ENCODE measurements around the gene CRIP2.

The CRIP2 gene

DNA sequence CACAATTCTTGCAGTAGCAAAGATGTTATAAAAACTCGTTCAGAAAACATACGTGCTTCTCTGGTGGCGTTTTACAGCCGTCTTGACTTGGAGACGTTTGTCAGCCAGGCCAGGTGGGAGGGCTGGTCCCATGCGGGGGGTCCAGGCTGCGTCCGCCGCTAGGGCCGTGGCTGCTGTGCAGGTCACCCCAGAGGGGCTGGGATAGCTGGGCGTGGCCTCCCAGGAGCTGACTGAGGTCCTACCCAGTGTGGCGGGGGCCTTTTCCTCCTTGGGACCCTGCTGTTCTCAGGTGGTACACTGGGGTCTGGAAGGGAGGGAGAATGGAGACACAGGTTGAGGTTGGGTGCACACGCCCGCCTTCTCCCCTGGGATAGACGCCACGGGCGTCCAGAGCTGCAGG, 29.8 kb upstream of the CRIP2 start:
- CTCF ChIA-PET: no interaction called here
- TF ChIP-seq SP1 (IDR thresholded peaks at IDR 0.05) (no peak), LEF1 (IDR thresholded peaks at IDR 0.05; ENCODE audit: borderline replicate concordance) (no peak), HDGF (IDR thresholded peaks at IDR 0.05; ENCODE audit: borderline replicate concordance) (no peak)
- POLR2A ChIA-PET: no interaction called here
- DNase-seq (ENCODE audit: extremely low spot score): no peak

DNA sequence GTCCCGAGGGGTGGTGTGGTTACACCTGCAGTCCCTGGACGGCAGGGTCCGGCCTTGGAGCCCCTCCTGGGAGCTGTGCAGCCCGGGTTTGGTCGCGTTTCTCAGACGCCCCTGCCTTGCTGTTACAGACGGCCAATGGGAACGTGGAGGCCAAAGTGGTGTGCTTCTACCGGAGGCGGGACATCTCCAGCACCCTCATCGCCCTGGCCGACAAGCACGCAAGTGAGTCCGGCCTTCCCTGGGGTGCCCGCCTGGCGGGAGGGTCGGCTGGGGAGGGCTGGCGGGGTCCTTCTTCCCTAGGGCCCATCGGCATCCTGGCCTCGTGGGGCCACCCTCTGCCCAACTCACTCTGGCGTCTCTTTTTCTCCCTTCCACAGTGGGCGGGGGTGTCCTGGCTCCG, 29.3 kb upstream of the CRIP2 start:
- no peak for DNase-seq (ENCODE audit: extremely low spot score)
- POLR2A ChIA-PET: no interaction called here
- CTCF ChIA-PET: no interaction called here
- TF ChIP-seq L3MBTL2 (conservative IDR thresholded peaks at IDR 0.05): no peak
- TF ChIP-seq FOXK2 (IDR thresholded peaks at IDR 0.05): no peak
- TF ChIP-seq CTBP1 (IDR thresholded peaks at IDR 0.05; ENCODE audit: borderline replicate concordance): no peak
- TF ChIP-seq FOXM1 (IDR thresholded peaks at IDR 0.05; ENCODE audit: borderline replicate concordance): no peak
- TF ChIP-seq, protein P1, sequence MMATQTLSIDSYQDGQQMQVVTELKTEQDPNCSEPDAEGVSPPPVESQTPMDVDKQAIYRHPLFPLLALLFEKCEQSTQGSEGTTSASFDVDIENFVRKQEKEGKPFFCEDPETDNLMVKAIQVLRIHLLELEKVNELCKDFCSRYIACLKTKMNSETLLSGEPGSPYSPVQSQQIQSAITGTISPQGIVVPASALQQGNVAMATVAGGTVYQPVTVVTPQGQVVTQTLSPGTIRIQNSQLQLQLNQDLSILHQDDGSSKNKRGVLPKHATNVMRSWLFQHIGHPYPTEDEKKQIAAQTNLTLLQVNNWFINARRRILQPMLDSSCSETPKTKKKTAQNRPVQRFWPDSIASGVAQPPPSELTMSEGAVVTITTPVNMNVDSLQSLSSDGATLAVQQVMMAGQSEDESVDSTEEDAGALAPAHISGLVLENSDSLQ (IDR thresholded peaks at IDR 0.05): no peak
- TF ChIP-seq SUZ12 (IDR thresholded peaks at IDR 0.05): no peak
- TF ChIP-seq BHLHE40 (IDR thresholded peaks at IDR 0.05; ENCODE audit: borderline replicate concordance): no peak

DNA sequence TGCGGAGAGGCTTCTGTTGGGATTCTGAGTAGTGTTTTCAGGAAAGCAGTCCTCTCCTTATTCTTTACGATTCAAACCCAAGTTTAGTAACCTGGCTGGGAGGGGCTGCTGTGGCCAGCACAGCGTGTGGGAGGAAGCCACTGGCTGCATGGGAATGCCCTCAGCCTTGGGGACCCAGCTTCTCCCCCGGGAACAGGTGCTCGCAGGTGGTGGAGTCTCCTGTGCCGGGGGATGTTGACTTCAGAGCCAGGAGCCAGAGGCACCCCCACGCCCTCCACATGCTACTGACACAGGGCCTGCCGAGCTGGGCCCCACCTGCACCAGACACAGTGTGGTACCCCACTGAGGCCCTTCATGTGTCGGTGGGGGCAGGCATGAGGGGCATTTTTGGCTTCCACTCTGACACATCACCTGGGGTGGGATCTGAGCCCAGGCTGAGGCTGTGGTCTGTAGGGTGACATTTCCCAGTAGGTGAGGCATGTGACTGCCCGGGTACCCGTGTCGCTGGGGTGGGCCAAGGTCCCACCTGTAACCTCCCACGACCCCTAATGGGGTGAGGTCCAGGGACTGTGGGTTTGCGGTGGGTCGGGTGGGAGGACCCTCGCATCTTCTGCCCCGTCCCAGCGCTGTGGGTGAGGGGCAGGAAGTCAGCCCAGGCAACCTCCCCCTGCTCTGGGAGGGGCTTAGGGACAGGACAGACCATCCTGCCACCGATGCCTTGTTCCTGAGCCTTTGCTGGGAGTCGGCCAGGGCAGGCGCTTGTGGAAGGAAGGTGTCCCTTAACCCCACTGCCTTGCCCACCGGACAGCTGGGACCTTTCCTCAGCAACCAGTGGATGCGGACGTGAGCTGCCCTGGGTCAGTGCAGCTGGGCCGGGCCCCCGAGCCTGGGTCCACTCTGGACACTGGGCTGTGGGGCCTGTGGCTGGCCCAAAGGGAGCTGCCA, 28.4 kb upstream of the CRIP2 start:
- ChIA-PET POLR2A (no interaction called here), CTCF (no interaction called here)
- TF ChIP-seq LEF1 (IDR thresholded peaks at IDR 0.05; ENCODE audit: borderline replicate concordance) (no peak), ARNT (IDR thresholded peaks at IDR 0.05) (no peak), L3MBTL2 (conservative IDR thresholded peaks at IDR 0.05) (no peak), FOXK2 (IDR thresholded peaks at IDR 0.05) (no peak), SP1 (IDR thresholded peaks at IDR 0.05) (no peak), TARDBP (IDR thresholded peaks at IDR 0.05) (no peak), ELF4 (IDR thresholded peaks at IDR 0.05) (no peak), FOXA1 (IDR thresholded peaks at IDR 0.05) (no peak), SUZ12 (IDR thresholded peaks at IDR 0.05) (no peak), HDGF (IDR thresholded peaks at IDR 0.05; ENCODE audit: borderline replicate concordance) (no peak), FOXM1 (IDR thresholded peaks at IDR 0.05; ENCODE audit: borderline replicate concordance) (no peak), BHLHE40 (IDR thresholded peaks at IDR 0.05; ENCODE audit: borderline replicate concordance) (no peak), ZNF384 (IDR thresholded peaks at IDR 0.05) (no peak), NFRKB (IDR thresholded peaks at IDR 0.05) (no peak), CTBP1 (IDR thresholded peaks at IDR 0.05; ENCODE audit: borderline replicate concordance) (no peak)
- TF ChIP-seq, protein P1 (IDR thresholded peaks at IDR 0.05): no peak
- no peak for DNase-seq (ENCODE audit: extremely low spot score)

DNA sequence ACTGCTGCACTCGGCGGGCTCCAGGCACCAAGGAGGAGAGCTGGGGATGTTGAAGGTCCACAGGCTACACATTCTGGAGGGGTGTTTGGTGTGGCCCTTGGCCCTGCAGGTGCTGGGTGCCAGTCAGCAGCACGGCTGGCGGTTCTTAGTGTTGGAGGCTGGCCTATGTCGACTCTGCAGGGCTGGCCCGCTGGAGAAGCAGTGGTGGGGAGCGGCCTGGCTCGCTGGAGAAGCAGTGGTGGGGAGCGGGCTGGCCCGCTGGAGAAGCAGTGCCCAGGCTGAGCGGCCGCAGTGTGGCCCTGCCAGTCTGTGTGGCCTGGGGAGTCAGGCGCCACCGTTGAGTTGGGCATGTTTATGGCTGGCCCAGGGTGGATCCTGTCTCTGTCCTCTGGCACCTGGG, 27.6 kb upstream of the CRIP2 start:
- ChIA-PET POLR2A (no interaction called here), CTCF (no interaction called here)
- DNase-seq (ENCODE audit: extremely low spot score): no peak
- TF ChIP-seq L3MBTL2 (conservative IDR thresholded peaks at IDR 0.05) (no peak), ELF4 (IDR thresholded peaks at IDR 0.05) (no peak), CTBP1 (IDR thresholded peaks at IDR 0.05; ENCODE audit: borderline replicate concordance) (no peak), BHLHE40 (IDR thresholded peaks at IDR 0.05; ENCODE audit: borderline replicate concordance) (no peak), FOXM1 (IDR thresholded peaks at IDR 0.05; ENCODE audit: borderline replicate concordance) (no peak), SUZ12 (IDR thresholded peaks at IDR 0.05) (no peak), HDGF (IDR thresholded peaks at IDR 0.05; ENCODE audit: borderline replicate concordance) (no peak), NFRKB (IDR thresholded peaks at IDR 0.05) (no peak), TARDBP (IDR thresholded peaks at IDR 0.05) (no peak), ZNF384 (IDR thresholded peaks at IDR 0.05) (no peak), FOXK2 (IDR thresholded peaks at IDR 0.05) (no peak), LEF1 (IDR thresholded peaks at IDR 0.05; ENCODE audit: borderline replicate concordance) (no peak), FOXA1 (IDR thresholded peaks at IDR 0.05) (no peak), SP1 (IDR thresholded peaks at IDR 0.05) (no peak), ARNT (IDR thresholded peaks at IDR 0.05) (no peak)
- TF ChIP-seq, protein P1 (IDR thresholded peaks at IDR 0.05): no peak

DNA sequence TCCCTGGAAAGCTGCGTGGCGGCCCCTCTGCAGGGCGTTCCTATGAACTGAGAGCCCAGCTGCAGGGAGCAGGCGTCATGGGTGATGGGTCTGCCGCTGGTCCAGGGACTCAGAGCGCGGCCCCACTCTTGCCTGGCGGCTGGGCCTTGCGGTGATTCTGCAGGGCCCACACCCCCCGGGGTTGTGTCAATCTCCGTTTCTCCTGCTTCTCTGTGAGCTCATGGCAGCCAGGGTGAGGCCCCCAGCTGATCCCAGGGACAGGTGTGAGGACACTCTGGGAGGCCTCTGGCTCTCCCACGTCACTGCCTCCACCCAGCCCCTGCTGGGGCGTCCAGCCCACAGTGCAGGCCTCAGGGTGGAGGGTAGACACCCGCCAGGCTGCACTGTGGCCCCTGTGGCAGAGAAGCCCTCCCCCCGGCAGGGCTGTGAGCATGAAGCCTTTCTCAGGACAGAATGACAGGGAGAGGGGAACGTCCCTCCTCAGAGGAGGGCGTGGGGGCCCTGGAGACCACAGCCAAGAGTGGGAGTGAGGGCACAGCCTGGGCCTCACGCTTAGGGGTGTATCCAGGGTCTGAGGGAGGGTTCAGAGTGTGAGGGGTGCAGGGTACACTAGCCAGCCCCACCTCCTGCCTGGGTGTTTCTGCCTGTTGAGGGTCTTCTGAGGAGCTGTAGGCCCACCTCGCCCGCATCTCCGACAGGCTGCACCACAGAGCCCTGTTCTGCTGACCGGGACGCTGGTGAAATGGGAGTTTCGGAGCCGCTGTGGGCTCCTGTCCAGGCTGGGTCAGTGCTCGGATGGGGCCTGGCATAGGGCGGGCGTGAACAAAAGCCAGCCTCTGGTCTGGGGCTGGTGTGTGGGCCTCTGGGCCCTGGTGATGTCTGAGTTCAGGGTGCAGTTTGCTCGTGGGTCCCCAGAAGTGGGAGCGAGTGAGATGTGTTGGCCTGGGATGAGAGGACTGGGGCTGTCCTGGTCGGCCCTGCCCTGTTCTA, 26.7 kb upstream of the CRIP2 start:
- TF ChIP-seq ELF4 (IDR thresholded peaks at IDR 0.05): no peak
- no peak for TF ChIP-seq LEF1 (IDR thresholded peaks at IDR 0.05; ENCODE audit: borderline replicate concordance)
- TF ChIP-seq, protein P1 (IDR thresholded peaks at IDR 0.05): no peak
- no peak for TF ChIP-seq HDGF (IDR thresholded peaks at IDR 0.05; ENCODE audit: borderline replicate concordance)
- no peak for TF ChIP-seq L3MBTL2 (conservative IDR thresholded peaks at IDR 0.05)
- TF ChIP-seq BHLHE40 (IDR thresholded peaks at IDR 0.05; ENCODE audit: borderline replicate concordance): no peak
- TF ChIP-seq SUZ12 (IDR thresholded peaks at IDR 0.05): no peak
- ChIA-PET CTCF (interaction anchor here (1.0 to 1.4 kb wide), 6 partner anchors 9 to 147 kb away, joined by 3 to 6 read pairs (median 4); partner anchors contain the start of gene BRF1), POLR2A (no interaction called here)
- no peak for DNase-seq (ENCODE audit: extremely low spot score)

All from HEK293T (cell line).